Muscle layer of duodenum (tissue), 2 donors: Measurements from ENCODE around the gene MAPRE3.
"Not testable (repeated sequence)": the region's sequence is repeated elsewhere in the genome, so short reads cannot be mapped to it uniquely, and the experiment has no call there.

Experiments
- H3K27ac ChIP-seq: one replicate; pipeline ENCODE4 v1.7.0; 2013; ENCODE audit warnings: mild to moderate bottlenecking, low read length
- H3K27me3 ChIP-seq: one replicate; pipeline ENCODE4 v1.7.0; 2013; ENCODE audit warnings: low read depth, mild to moderate bottlenecking, control low read depth, low read length
- H3K36me3 ChIP-seq, 2 donors: one replicate each; pipeline ENCODE4 v1.7.0; 2013; ENCODE audit warnings: low read length in 2 of 2, control low read depth in 1 of 2, mild to moderate bottlenecking in 1 of 2; ENCODE audit not compliant: insufficient read depth in 2 of 2, control insufficient read depth in 1 of 2
- H3K4me1 ChIP-seq, 2 donors: one replicate each; pipeline ENCODE4 v1.7.0; 2013; ENCODE audit warnings: low read length in 2 of 2, mild to moderate bottlenecking in 2 of 2, control low read depth in 1 of 2, moderate library complexity in 1 of 2; ENCODE audit not compliant: insufficient read depth in 2 of 2, control insufficient read depth in 1 of 2
- H3K4me3 ChIP-seq, 2 donors: one replicate each; pipeline ENCODE4 v1.7.0; 2013; ENCODE audit warnings: low read length in 2 of 2, low read depth in 1 of 2, mild to moderate bottlenecking in 1 of 2
- H3K9me3 ChIP-seq, 2 donors: one replicate each; pipeline ENCODE4 v1.7.0; 2013; ENCODE audit warnings: low read length in 2 of 2, control low read depth in 1 of 2, mild to moderate bottlenecking in 1 of 2; ENCODE audit not compliant: control insufficient read depth in 1 of 2
- donor health status: healthy.

MAPRE3 gene

DNA sequence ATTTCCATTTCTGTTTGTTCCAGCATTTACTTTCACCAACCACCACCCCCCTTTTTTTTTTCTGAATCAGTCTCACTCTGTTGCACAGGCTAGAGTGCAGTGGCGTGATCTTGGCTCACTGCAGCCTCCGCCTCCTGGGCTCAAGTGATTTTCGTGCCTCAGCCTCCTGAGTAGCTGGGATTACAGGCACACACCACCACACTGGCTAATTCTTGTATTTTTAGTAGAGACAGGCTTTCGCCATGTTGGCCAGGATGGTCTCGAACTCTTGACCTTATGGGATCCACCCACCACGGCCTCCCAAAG lies 105.1 kb downstream of the MAPRE3 start:
- H3K4me3 ChIP-seq, H3K27ac ChIP-seq, H3K9me3 ChIP-seq, H3K36me3 ChIP-seq, H3K27me3 ChIP-seq: not testable (repeated sequence)
- peaks cover 11 to 52% of the 10 kb centered on the region in 2 donors for H3K4me1 ChIP-seq

- Histone ChIP-seq H3K27ac (no peak overlapping the region), H3K9me3 (no peaks in the 10 kb centered on the region), H3K4me3 (no peak overlapping the region), H3K36me3 (no peaks in the 10 kb centered on the region), H3K27me3 (no peaks in the 10 kb centered on the region), H3K4me1 (peaks cover 12 to 57% of the 10 kb centered on the region in 2 donors)
Measured at GRCh38 chr2:27076323-27076722, 105.9 kb downstream of the MAPRE3 start.
